Measurements from ENCODE around the gene GLIS2.

Gene GLIS2

DNA sequence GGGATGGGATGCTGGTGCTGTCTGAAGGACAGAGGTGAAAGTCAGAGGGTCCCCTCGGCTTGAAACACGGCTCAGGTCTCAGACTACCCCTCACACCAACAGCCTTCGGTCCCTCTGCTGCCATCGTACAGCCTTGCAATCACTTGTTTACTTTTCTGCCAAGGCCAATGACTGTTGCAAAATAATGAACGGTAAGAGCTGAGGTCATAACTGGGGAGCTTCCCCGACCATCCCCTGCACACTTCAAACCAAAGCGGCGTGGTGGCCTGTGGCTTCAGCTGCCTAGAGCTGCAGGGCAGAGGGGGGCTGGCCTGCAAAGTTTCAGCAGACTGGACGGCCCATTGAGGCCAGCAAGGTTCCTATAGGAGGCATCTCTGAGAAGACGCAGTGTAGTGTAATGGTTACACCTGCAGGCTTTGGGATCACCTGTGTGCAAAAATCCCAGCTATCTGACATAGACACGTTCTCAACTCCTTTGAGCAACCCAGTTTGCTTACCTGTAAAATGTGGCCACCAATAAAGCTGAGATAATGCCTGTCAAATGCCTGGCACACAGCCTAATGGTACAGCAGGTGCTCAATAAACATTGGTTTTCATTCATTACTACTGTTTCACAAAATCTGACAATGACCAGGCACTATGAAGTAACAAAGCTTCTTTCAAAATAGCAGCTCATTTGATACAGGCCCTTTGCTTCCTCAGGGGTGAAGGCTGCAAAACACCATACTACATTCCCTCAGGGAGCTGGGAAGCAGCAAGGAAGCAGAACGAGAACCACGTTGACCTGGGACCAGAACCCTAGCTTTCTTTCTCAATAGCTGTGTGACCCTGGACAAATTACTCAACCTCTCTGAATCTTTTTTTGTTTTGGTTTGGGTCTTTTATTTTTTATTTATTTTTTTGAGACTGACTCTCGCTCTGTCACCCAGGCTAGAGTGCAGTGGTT lies 30.2 kb downstream of the GLIS2 start (continued):
- no peak for TF ChIP-seq ZNF362 (tag by site-specific recombination; IDR thresholded peaks at IDR 0.05)
- peak; percentile 63; the same call in 1 of the 2 replicates for TF ChIP-seq ZBTB21 (tag by site-specific recombination; IDR thresholded peaks at IDR 0.05)
- TF ChIP-seq PATZ1 (tag by site-specific recombination; IDR thresholded peaks at IDR 0.05): peak; percentile 45; the same call in 1 of the 2 replicates
- no peak for TF ChIP-seq TCF7L2 (IDR thresholded peaks at IDR 0.05; ENCODE audit: borderline replicate concordance, low read depth, low read length)
- TF ChIP-seq, protein P1, sequence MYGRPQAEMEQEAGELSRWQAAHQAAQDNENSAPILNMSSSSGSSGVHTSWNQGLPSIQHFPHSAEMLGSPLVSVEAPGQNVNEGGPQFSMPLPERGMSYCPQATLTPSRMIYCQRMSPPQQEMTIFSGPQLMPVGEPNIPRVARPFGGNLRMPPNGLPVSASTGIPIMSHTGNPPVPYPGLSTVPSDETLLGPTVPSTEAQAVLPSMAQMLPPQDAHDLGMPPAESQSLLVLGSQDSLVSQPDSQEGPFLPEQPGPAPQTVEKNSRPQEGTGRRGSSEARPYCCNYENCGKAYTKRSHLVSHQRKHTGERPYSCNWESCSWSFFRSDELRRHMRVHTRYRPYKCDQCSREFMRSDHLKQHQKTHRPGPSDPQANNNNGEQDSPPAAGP (tag by site-specific recombination; IDR thresholded peaks at IDR 0.05): peak; percentile 65; the same call in 1 of the 2 replicates

DNA sequence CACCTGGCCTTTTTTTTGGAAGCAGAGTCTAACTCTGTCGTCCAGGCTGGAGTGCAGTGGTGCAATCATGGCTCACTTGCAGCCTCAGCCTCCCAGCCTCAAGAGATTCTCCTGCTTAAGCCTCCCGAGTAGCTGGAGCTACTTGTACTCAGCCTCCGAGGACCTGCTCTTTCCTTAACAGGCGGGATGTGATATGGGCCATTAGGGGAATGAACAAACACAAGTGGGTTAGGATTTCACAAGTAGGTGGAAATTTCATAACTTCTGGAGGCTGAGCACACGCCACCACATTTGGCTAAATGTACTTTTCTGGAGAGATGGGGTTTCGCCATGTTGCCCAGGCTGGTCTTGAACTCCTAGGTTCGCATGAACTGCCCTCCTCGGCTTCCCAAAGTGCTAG lies 31.1 kb downstream of the GLIS2 start:
- Histone ChIP-seq H3K27ac (ENCODE audit: extremely low read depth, low read depth, low read length) (no peak overlapping the region), H3K9me3 (ENCODE audit: control insufficient read depth, insufficient read depth, low read depth, low read length) (no peaks in the 10 kb centered on the region), H3K4me3 (ENCODE audit: low read depth, low read length) (no peak overlapping the region), H3K4me1 (ENCODE audit: control insufficient read depth, insufficient read depth, low read length) (peaks cover 12% of the 10 kb centered on the region; the same call in 1 of the 2 replicates), H3K36me3 (ENCODE audit: control insufficient read depth in 2 of 2, insufficient read depth in 1 of 2, low read length in 2 of 2) (peaks cover 0 to 25% of the 10 kb centered on the region in 2 experiments; a peak in 2 of 3 replicates)
- CTCF ChIA-PET: interaction anchor here (0.6 to 2.3 kb wide), 6 partner anchors 12 to 408 kb away, joined by 3 to 14 read pairs (median 4); no protein-coding TSS in a partner anchor
- TF ChIP-seq ZNF571 (tag by site-specific recombination; IDR thresholded peaks at IDR 0.05) (no peak), EGR2 (tag by site-specific recombination; IDR thresholded peaks at IDR 0.05; ENCODE audit: low read depth) (peak; percentile 59), ZNF174 (tag by site-specific recombination; IDR thresholded peaks at IDR 0.05) (no peak), OSR2 (tag by site-specific recombination; IDR thresholded peaks at IDR 0.05) (peak; percentile 92), ZFHX2 (tag by site-specific recombination; conservative IDR thresholded peaks at IDR 0.05) (peak; percentile 74)
- POLR2A ChIA-PET: interaction anchor here (0.7 to 1.4 kb wide), 2 partner anchors 93 to 582 kb away, joined by 3 read pairs; no protein-coding TSS in a partner anchor

DNA sequence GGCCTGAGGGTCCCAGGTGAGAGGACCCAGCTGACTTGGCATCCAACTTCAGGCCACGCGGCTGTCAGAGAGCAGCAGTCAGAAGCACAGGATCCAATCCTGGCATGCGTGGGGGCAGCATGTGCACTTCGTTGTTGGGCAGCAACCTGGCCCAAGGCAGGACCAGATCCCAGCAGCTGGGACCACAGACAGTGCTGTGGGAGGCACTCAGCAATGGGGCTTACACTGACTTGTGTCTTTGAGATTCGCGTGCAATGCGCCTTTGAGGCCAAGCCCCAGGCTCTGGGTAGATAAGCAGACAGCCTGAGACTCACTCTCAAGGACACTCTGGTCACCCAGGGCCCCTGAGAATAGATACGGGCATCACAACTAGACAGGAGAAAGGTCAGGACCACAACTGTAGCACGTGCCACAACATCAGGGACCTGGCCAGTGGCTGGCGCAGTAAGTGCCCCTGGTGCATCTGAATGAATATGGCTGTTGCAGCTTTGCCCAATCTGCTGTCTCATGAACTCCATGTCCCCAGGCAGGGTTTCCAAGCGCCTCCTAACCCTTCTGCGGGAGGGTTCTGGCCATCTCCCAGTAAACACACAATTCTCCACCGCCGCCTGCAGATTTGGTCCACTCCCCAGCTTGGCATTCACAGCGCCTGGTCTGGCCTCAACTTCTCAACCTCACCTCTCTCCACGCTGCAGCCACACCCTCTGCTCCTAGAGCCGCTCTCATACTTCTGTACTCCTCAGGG lies 32.1 kb downstream of the GLIS2 start:
- TF ChIP-seq ZNF274 (IDR thresholded peaks at IDR 0.05; ENCODE audit: low read length) (no peak), ZNF274 (tag by site-specific recombination; IDR thresholded peaks at IDR 0.05; ENCODE audit: borderline replicate concordance) (no peak), ZNF660 (tag by site-specific recombination; IDR thresholded peaks at IDR 0.05) (no peak), ZNF341 (tag by site-specific recombination; IDR thresholded peaks at IDR 0.05; ENCODE audit: low read depth) (peak; percentile 39; the same call in 1 of the 2 replicates), KLF1 (tag by site-specific recombination; IDR thresholded peaks at IDR 0.05) (peak; percentile 99), ZBTB20 (tag by site-specific recombination; IDR thresholded peaks at IDR 0.05) (peak; percentile 42), ZNF600 (tag by site-specific recombination; IDR thresholded peaks at IDR 0.05) (peak; percentile 8; the same call in 1 of the 2 replicates), ZBTB17 (tag by site-specific recombination; IDR thresholded peaks at IDR 0.05) (peak; percentile 50; the same call in 1 of the 2 replicates)
- TF ChIP-seq, protein P1 (tag by site-specific recombination; IDR thresholded peaks at IDR 0.05): peak; percentile 26; the same call in 1 of the 2 replicates
- TF ChIP-seq, protein P2, sequence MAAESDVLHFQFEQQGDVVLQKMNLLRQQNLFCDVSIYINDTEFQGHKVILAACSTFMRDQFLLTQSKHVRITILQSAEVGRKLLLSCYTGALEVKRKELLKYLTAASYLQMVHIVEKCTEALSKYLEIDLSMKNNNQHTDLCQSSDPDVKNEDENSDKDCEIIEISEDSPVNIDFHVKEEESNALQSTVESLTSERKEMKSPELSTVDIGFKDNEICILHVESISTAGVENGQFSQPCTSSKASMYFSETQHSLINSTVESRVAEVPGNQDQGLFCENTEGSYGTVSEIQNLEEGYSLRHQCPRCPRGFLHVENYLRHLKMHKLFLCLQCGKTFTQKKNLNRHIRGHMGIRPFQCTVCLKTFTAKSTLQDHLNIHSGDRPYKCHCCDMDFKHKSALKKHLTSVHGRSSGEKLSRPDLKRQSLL (tag by site-specific recombination; IDR thresholded peaks at IDR 0.05): 0 out of 2 replicates have a peak, but pooled peaks have one; percentile 73
- H3K4me3 ChIP-seq (ENCODE audit: low read depth, low read length): no peak overlapping the region
- ChIA-PET CTCF (interaction anchor here (0.6 kb wide), 1 partner anchor 21 kb away, joined by 3 read pairs; no protein-coding TSS in a partner anchor), POLR2A (no interaction called here)
- peaks cover 0 to 23% of the 10 kb centered on the region in 2 experiments; a peak in 2 of 3 replicates for H3K36me3 ChIP-seq (ENCODE audit: control insufficient read depth in 2 of 2, insufficient read depth in 1 of 2, low read length in 2 of 2)
- no peaks in the 10 kb centered on the region for H3K9me3 ChIP-seq (ENCODE audit: control insufficient read depth, insufficient read depth, low read depth, low read length)
- H3K4me1 ChIP-seq (ENCODE audit: control insufficient read depth, insufficient read depth, low read length): peaks cover 12% of the 10 kb centered on the region; the same call in 1 of the 2 replicates
- H3K27ac ChIP-seq (ENCODE audit: extremely low read depth, low read depth, low read length): no peak overlapping the region
